ENCODE results near the gene DSCAML1. TPM values are rescaled to one million over a fixed set of nuclear protein-coding genes. Genes with fewer than 3 reads are reported as not detected.

Gene DSCAML1
- total and polyA plus RNA-seq, 9 of the 15 experiments (the other 6 are each of a cell fraction or from before 2014, with no cell fraction given) = not detected

- TF ChIP-seq ZNF398 (CRISPR knock-in tag; IDR thresholded peaks at IDR 0.05) (no peak), NCOA4 (IDR thresholded peaks at IDR 0.05; ENCODE audit: partially characterized antibody) (no peak)
These were observed 45.3 kb upstream of the DSCAML1 start (continued) for GRCh38 chr11:117842131-117842941.

GRCh38 chr11:117841551-117842031 lies 44.6 kb upstream of the DSCAML1 start:
- Histone ChIP-seq H3K4me3 (no peak overlapping the region), H3K4me2 (ENCODE audit: insufficient read depth, low read length) (no peak overlapping the region), H3K9ac (ENCODE audit: insufficient read depth in 1 of 2, low read depth in 2 of 2, low read length in 2 of 2) (no peak overlapping the region), H3K27me3 (ENCODE audit: control insufficient read depth in 2 of 2, insufficient read depth in 2 of 2, low read length in 2 of 2) (peaks cover 15 to 58% of the 10 kb centered on the region in 2 experiments; a peak in 4 of 5 replicates), H3K79me2 (ENCODE audit: control insufficient read depth, insufficient read depth, low read length) (no peaks in the 10 kb centered on the region), H3K4me1 (replicated peaks in 1 of 2; ENCODE audit: control insufficient read depth in 2 of 2, insufficient read depth in 2 of 2, low read length in 2 of 2) (no peaks in the 10 kb centered on the region; a peak in 1 of 5 replicates), H3K9me3 (replicated peaks; ENCODE audit: control insufficient read depth, insufficient read depth, low read depth, low read length) (no peaks in the 10 kb centered on the region), H2AFZ (ENCODE audit: low read depth, low read length) (no peak overlapping the region), H3K36me3 (ENCODE audit: control insufficient read depth, insufficient read depth, low read length) (no peaks in the 10 kb centered on the region), H3K27ac (ENCODE audit: extremely low read depth, low read depth, low read length) (no peak overlapping the region), H3K9me1 (ENCODE audit: control insufficient read depth, insufficient read depth, low read length) (no peaks in the 10 kb centered on the region), H4K20me1 (replicated peaks; ENCODE audit: control insufficient read depth, insufficient read depth, low read length) (peaks cover 6% of the 10 kb centered on the region; the same call in 1 of the 2 replicates)
- in situ Hi-C loops (cut with MboI) (loop anchor here (10.0 kb wide), 1 partner anchor 103 kb away; no protein-coding TSS in a partner anchor), intact Hi-C loops (cut with micrococcal nuclease) (no loop called here)
- ChIA-PET CTCF (ENCODE audit: low intra/inter-chr PET ratio) (no interaction called here), POLR2A (no interaction called here)
- DNase-seq (ENCODE audit: extremely low read depth in 1 of 4, low spot score in 3 of 4) (no peak), FAIRE-seq (no peak), ATAC-seq (no peak)
- WGBS (ENCODE audit: insufficient coverage, low coverage, missing lambda C conversion rate) = 3% methylated on average over 7 of the region's 7 CpGs
- BruUV-seq (replicated peaks) = no TSS peak
- TF ChIP-seq ZKSCAN3 (CRISPR knock-in tag; IDR thresholded peaks at IDR 0.05) (no peak), GTF2E2 (tag; IDR thresholded peaks at IDR 0.05) (no peak), SIRT6 (IDR thresholded peaks at IDR 0.05; ENCODE audit: low read depth, low read length) (no peak), CREB3L1 (IDR thresholded peaks at IDR 0.05; ENCODE audit: borderline replicate concordance, low read depth) (no peak), ZNF212 (CRISPR knock-in tag; IDR thresholded peaks at IDR 0.05) (no peak), RCOR1 (IDR thresholded peaks at IDR 0.05; ENCODE audit: borderline replicate concordance in 1 of 2, low read depth in 2 of 2, low read length in 2 of 2) (no peak), ZNF165 (CRISPR knock-in tag; IDR thresholded peaks at IDR 0.05; ENCODE audit: borderline replicate concordance) (no peak), E2F6 (IDR thresholded peaks at IDR 0.05; ENCODE audit: borderline replicate concordance in 1 of 2, extremely low read depth in 1 of 2, insufficient read depth in 1 of 2, insufficient read length in 1 of 2, low read depth in 1 of 2, low read length in 1 of 2, poor library complexity in 1 of 2, severe bottlenecking in 1 of 2) (no peak), ZNF79 (CRISPR knock-in tag; IDR thresholded peaks at IDR 0.05; ENCODE audit: low read depth) (no peak), SRSF9 (IDR thresholded peaks at IDR 0.05; ENCODE audit: borderline replicate concordance, low read depth, low read length) (no peak), CHD1 (IDR thresholded peaks at IDR 0.05; ENCODE audit: low read length) (no peak), TCF7L2 (IDR thresholded peaks at IDR 0.05; ENCODE audit: low read depth, low read length) (no peak), DIDO1 (tag; IDR thresholded peaks at IDR 0.05; ENCODE audit: low read depth) (no peak), ZNF77 (CRISPR knock-in tag; IDR thresholded peaks at IDR 0.05) (no peak)

Measured in K562 (cell line).